K562 (cell line): ENCODE measurements around the gene MRPL2. TPM values are rescaled to one million over a fixed set of nuclear protein-coding genes. Genes with fewer than 3 reads are reported as not detected.

Source experiments
- ETS1 ChIP-seq: conservative IDR thresholded peaks from 2 replicates; pipeline ENCODE4 v1.6.1; 2011; ENCODE audit warnings: low read depth, mild to moderate bottlenecking, low read length; ENCODE audit not compliant: control insufficient read depth
- HMBOX1 ChIP-seq: sonication (generic); IDR thresholded peaks from 2 replicates; pipeline ENCODE4 v1.6.1; 2016
- MYNN ChIP-seq, 2 experiments: sonication (generic); formaldehyde crosslinking in 1 of 2; IDR thresholded peaks; 2 replicates each; pipeline versions ENCODE4 v1.5.0 to v1.6.1; 2016 to 2020; ENCODE audit warnings: antibody characterized with exemption in 1 of 2, missing genetic modification reagents in 1 of 2
- NFRKB ChIP-seq: fragments of 450-650 bp; IDR thresholded peaks from 2 replicates; pipeline ENCODE4 v1.6.1; 2016; ENCODE audit warnings: low read depth
- NKRF ChIP-seq: fragments of 450-650 bp; IDR thresholded peaks from 2 replicates; pipeline ENCODE4 v1.6.1; 2016; ENCODE audit warnings: borderline replicate concordance
- PHF21A ChIP-seq: fragments of 450-650 bp; IDR thresholded peaks from 2 replicates; pipeline ENCODE4 v1.6.1; 2017; ENCODE audit warnings: low read depth, borderline replicate concordance
- RNF219 ChIP-seq: fragments of 250-450 bp; sonication (Bioruptor Pico); IDR thresholded peaks from 2 replicates; pipeline ENCODE4 v1.5.0; 2022; ENCODE audit warnings: mild to moderate bottlenecking
- SIX5 ChIP-seq, 2 experiments: IDR thresholded peaks; 2 replicates each; pipeline ENCODE4 v1.6.1; 2011; ENCODE audit warnings: low read length in 2 of 2, borderline replicate concordance in 1 of 2, low read depth in 1 of 2, mild to moderate bottlenecking in 1 of 2, moderate library complexity in 1 of 2; ENCODE audit not compliant: insufficient read depth in 1 of 2
- SMARCA4 ChIP-seq: fragments of 450-650 bp; IDR thresholded peaks from 2 replicates; pipeline ENCODE4 v1.6.1; 2016
- U2AF1 ChIP-seq: fragments of 200-400 bp; formaldehyde crosslinking; optimal IDR thresholded peaks from 2 replicates; pipeline ENCODE3; 2017; ENCODE audit warnings: mild to moderate bottlenecking, low read depth, low read length, moderate library complexity
- U2AF2 ChIP-seq: fragments of 200-400 bp; formaldehyde crosslinking; optimal IDR thresholded peaks from 2 replicates; pipeline ENCODE3; 2017; ENCODE audit warnings: low read depth, mild to moderate bottlenecking, low read length
- ZBTB49 ChIP-seq: sonication (generic); formaldehyde crosslinking; IDR thresholded peaks from 2 replicates; pipeline ENCODE4 v1.8.0; 2022; ENCODE audit warnings: missing genetic modification reagents, mild to moderate bottlenecking, borderline replicate concordance
- ZHX1 ChIP-seq: fragments of 150-350 bp; conservative IDR thresholded peaks from 2 replicates; pipeline ENCODE4 v1.6.1; 2014; ENCODE audit warnings: low read length
- ZNF263 ChIP-seq: sonication (generic); formaldehyde crosslinking; IDR thresholded peaks from 2 replicates; pipeline ENCODE4 v1.8.0; 2022; ENCODE audit warnings: mild to moderate bottlenecking, missing genetic modification reagents, borderline replicate concordance
- polyA plus RNA-seq, 8 experiments: library from polyadenylated mRNA; depleted of rRNA in 4 of 8; stranded (reverse) in 5 of 8; unstranded in 3 of 8; fragments of >200 nt; fragmentation: Nextera tagmentation in 2 of 8; fragmentation: Illumina TruSeq in 1 of 8; extraction: Ambion mirVana in 2 of 8; extraction: Trizol in 1 of 8; gene quantifications; 2 replicates each; pipeline versions ENCODE4 v1.2.1 to v1.2.3, GENCODE V29; 2011 to 2014; ENCODE audit warnings: inconsistent platforms in 1 of 8, missing spikeins in 1 of 8
- total RNA-seq, 7 experiments: library from RNA; depleted of rRNA in 6 of 7; stranded (reverse); fragments of >200 nt in 6 of 7; fragmentation: Illumina TruSeq in 2 of 7; extraction: Trizol in 2 of 7; gene quantifications; 2 replicates each; pipeline versions ENCODE4 v1.2.1 to v1.2.3, GENCODE V29; 2011 to 2021; ENCODE audit warnings: low replicate concordance in 1 of 7

MRPL2 gene
- total and polyA plus RNA-seq, 9 of the 15 experiments (the other 6 are each of a cell fraction or from before 2014, with no cell fraction given), result 63.1 to 262 (median 121) TPM

GRCh38 chr6:43060034-43060754 lies 960 bp upstream of the MRPL2 start (continued):
- TF ChIP-seq HMBOX1 (peak; percentile 33; the same call in 1 of the 2 replicates), RNF219 (CRISPR knock-in tag) (no peak), PHF21A (no peak), SIX5 (IDR thresholded peaks at IDR 0.05; ENCODE audit: borderline replicate concordance in 1 of 2, insufficient read depth in 1 of 2, low read depth in 1 of 2, low read length in 2 of 2) (no peak), MYNN (IDR thresholded peaks at IDR 0.05) (no peak), MYNN (CRISPR knock-in tag; IDR thresholded peaks at IDR 0.05) (no peak), NKRF (peak; percentile 91; the same call in 1 of the 2 replicates), ZBTB49 (no peak), ETS1 (peak; percentile 16; the same call in 1 of the 2 replicates), SMARCA4 (peak; percentile 54; the same call in 1 of the 2 replicates), ZNF263 (CRISPR knock-in tag) (no peak), NFRKB (0 out of 2 replicates have a peak, but pooled peaks have one; percentile 22), U2AF1 (no peak), U2AF2 (no peak), ZHX1 (no peak)
